ENCODE data around the gene CBL. TPM values are rescaled to one million over a fixed set of nuclear protein-coding genes. Genes with fewer than 3 reads are reported as not detected.

Gene CBL
- polyA plus RNA-seq, 1 of the 3 experiments (the other 2 are of a cell fraction): 9.5 TPM

DNA sequence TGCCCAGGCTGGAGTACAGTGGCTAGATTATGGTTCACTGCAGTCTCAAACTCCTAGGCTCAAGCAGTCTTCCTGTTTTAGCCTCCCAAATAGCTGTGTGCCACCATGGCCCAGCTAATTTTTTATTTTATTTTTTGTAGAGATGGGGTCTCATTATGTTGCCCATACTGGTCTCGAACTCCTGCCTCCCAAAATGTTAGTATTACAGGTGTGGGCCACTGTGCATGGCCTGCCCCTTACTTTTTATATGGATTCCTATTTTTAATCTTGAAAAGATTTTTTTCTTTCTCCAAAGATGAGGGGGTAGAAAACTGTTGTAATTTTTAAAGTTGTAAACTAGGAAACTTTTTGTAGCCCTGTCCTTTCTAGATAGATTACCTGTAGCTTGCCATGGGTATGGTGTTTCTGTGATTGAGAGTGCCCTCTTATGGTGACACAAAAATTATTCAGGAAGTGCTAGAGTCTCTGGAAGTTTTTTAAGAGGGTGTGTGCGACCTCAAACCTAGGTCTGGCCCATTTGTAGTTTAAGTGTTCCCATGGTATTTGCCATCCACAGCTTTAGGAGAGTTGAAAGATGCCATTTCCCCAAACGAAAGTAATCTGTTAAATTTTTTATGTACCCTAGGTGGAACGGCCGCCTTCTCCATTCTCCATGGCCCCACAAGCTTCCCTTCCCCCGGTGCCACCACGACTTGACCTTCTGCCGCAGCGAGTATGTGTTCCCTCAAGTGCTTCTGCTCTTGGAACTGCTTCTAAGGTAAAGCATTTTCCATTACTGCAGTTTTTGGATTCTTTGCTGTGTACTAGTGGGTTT, 78.4 kb downstream of the CBL start:
- TF ChIP-seq MEF2A (IDR thresholded peaks at IDR 0.05; ENCODE audit: borderline replicate concordance, low read depth) (no peak), CHD2 (IDR thresholded peaks at IDR 0.05; ENCODE audit: low read length, partially characterized antibody) (no peak), ELF1 (IDR thresholded peaks at IDR 0.05) (peak; percentile 86; the same call in 1 of the 2 replicates), MXI1 (IDR thresholded peaks at IDR 0.05; ENCODE audit: low read depth, low read length) (no peak), RAD21 (IDR thresholded peaks at IDR 0.05; ENCODE audit: low read length) (peak; percentile 71), IRF3 (IDR thresholded peaks at IDR 0.05; ENCODE audit: low read depth, low read length) (no peak), SMC3 (IDR thresholded peaks at IDR 0.05; ENCODE audit: low read depth, low read length) (peak; percentile 35), USF1 (IDR thresholded peaks at IDR 0.05; ENCODE audit: borderline replicate concordance, low read depth) (no peak)
- TF ChIP-seq, protein P1, sequence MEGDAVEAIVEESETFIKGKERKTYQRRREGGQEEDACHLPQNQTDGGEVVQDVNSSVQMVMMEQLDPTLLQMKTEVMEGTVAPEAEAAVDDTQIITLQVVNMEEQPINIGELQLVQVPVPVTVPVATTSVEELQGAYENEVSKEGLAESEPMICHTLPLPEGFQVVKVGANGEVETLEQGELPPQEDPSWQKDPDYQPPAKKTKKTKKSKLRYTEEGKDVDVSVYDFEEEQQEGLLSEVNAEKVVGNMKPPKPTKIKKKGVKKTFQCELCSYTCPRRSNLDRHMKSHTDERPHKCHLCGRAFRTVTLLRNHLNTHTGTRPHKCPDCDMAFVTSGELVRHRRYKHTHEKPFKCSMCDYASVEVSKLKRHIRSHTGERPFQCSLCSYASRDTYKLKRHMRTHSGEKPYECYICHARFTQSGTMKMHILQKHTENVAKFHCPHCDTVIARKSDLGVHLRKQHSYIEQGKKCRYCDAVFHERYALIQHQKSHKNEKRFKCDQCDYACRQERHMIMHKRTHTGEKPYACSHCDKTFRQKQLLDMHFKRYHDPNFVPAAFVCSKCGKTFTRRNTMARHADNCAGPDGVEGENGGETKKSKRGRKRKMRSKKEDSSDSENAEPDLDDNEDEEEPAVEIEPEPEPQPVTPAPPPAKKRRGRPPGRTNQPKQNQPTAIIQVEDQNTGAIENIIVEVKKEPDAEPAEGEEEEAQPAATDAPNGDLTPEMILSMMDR (IDR thresholded peaks at IDR 0.05): peak; percentile 63
- TF ChIP-seq, protein P2, sequence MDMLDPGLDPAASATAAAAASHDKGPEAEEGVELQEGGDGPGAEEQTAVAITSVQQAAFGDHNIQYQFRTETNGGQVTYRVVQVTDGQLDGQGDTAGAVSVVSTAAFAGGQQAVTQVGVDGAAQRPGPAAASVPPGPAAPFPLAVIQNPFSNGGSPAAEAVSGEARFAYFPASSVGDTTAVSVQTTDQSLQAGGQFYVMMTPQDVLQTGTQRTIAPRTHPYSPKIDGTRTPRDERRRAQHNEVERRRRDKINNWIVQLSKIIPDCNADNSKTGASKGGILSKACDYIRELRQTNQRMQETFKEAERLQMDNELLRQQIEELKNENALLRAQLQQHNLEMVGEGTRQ (IDR thresholded peaks at IDR 0.05; ENCODE audit: borderline replicate concordance, low read depth, low read length): no peak
- Histone ChIP-seq H3K27ac (ENCODE audit: low read depth in 2 of 2, low read length in 1 of 2) (no peak overlapping the region), H3K4me3 (ENCODE audit: low read depth in 2 of 2, low read length in 1 of 2) (no peak overlapping the region), H4K20me1 (ENCODE audit: insufficient read depth) (no peaks in the 10 kb centered on the region), H3K36me3 (replicated peaks in 1 of 2; ENCODE audit: control insufficient read depth in 1 of 2, insufficient read depth in 2 of 2, low read length in 1 of 2) (peaks cover 44 to 49% of the 10 kb centered on the region in 2 experiments), H2AFZ (ENCODE audit: low read depth) (no peak overlapping the region), H3F3A (replicated peaks; ENCODE audit: insufficient read depth) (peaks cover 17% of the 10 kb centered on the region), H3K4me2 (no peak overlapping the region), H3K4me1 (ENCODE audit: control insufficient read depth in 1 of 2, insufficient read depth in 2 of 2, low read depth in 1 of 2, low read length in 1 of 2) (no peaks in the 10 kb centered on the region), H3K9ac (no peak overlapping the region), H3K79me2 (ENCODE audit: insufficient read depth) (no peaks in the 10 kb centered on the region), H3K9me3 (no peaks in the 10 kb centered on the region), H3K9me2 (no peaks in the 10 kb centered on the region), H3K27me3 (ENCODE audit: insufficient read depth) (no peaks in the 10 kb centered on the region)
- peak; percentile 36 for DNase-seq
- POLR2A ChIA-PET: no interaction called here
- CTCF ChIA-PET: interaction anchor here (0.6 to 3.9 kb wide), 24 partner anchors 10 to 196 kb away, joined by 3 to 21 read pairs (median 4); partner anchors contain the start of genes CBL and DPAGT1
- 79% methylated on average over 9 of the region's 9 CpGs for WGBS (ENCODE audit: low lambda C conversion rate)

DNA sequence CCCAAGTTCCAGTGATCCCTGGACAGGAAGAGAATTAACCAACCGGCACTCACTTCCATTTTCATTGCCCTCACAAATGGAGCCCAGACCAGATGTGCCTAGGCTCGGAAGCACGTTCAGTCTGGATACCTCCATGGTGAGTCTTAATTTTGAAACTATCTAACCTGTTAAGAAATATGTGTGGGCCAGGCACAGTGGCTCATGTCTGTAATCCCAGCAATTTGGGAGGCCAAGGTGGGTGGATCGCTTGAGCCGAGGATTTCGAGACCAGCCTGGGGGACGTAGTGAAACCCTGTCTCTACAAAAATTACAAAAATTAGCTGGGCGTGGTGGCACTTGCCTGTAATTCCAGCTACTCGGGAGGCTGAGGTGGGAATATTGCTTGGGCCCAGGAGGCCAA, 79.3 kb downstream of the CBL start:
- H3K9me3 ChIP-seq: no peaks in the 10 kb centered on the region
- no peaks in the 10 kb centered on the region for H3K4me1 ChIP-seq (ENCODE audit: control insufficient read depth in 1 of 2, insufficient read depth in 2 of 2, low read depth in 1 of 2, low read length in 1 of 2)
- no peak for DNase-seq
- no peak overlapping the region for H3K27ac ChIP-seq (ENCODE audit: low read depth in 2 of 2, low read length in 1 of 2)
- H3K27me3 ChIP-seq (ENCODE audit: insufficient read depth): no peaks in the 10 kb centered on the region
- no peaks in the 10 kb centered on the region for H4K20me1 ChIP-seq (ENCODE audit: insufficient read depth)
- no peak for TF ChIP-seq POLR2AphosphoS5 (IDR thresholded peaks at IDR 0.05; ENCODE audit: low read depth, low read length)
- TF ChIP-seq MEF2A (IDR thresholded peaks at IDR 0.05; ENCODE audit: borderline replicate concordance, low read depth): no peak
- no peak for TF ChIP-seq FOXM1 (IDR thresholded peaks at IDR 0.05; ENCODE audit: low read depth)
- no peak overlapping the region for H3K4me3 ChIP-seq (ENCODE audit: low read depth in 2 of 2, low read length in 1 of 2)
- peaks cover 17% of the 10 kb centered on the region for H3F3A ChIP-seq (replicated peaks; ENCODE audit: insufficient read depth)
- no peak overlapping the region for H3K9ac ChIP-seq
- POLR2A ChIA-PET: no interaction called here
- no peak overlapping the region for H3K4me2 ChIP-seq
- no peaks in the 10 kb centered on the region for H3K9me2 ChIP-seq
- CTCF ChIA-PET: interaction anchor here (0.7 to 3.9 kb wide), 9 partner anchors 11 to 89 kb away, joined by 3 to 21 read pairs (median 4); partner anchors contain the start of gene CBL
- H3K79me2 ChIP-seq (ENCODE audit: insufficient read depth): no peaks in the 10 kb centered on the region
- H3K36me3 ChIP-seq (replicated peaks in 1 of 2; ENCODE audit: control insufficient read depth in 1 of 2, insufficient read depth in 2 of 2, low read length in 1 of 2): peaks cover 39 to 54% of the 10 kb centered on the region in 2 experiments
- 93% methylated on average over 9 of the region's 9 CpGs for WGBS (ENCODE audit: low lambda C conversion rate)
- no peak overlapping the region for H2AFZ ChIP-seq (ENCODE audit: low read depth)
